ENCODE measurements around the gene STIM1.

Gene STIM1

DNA sequence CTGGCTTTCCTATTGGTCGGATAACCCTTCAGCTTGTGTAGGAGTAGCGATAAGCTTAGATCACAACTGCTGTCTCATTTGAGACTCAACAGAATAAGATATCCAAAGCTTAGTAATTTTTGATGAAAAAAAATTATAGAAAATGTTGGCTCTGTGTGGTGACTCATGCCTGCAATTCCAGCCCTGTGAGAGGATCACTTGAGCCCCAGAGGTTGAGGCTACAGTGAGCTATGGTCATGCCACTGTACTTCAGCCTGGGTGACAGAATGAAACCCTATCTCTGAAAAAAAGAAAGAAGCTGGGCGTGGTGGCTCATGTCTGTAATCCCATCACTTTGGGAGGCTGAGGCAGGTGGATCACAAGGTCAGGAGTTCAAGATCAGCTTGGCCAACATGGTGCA, 183.5 kb downstream of the STIM1 start:
- no peak for DNase-seq (ENCODE audit: low read depth, low spot score)
- CTCF ChIA-PET: interaction anchor here (0.9 to 2.1 kb wide), 4 partner anchors 34 to 191 kb away, joined by 3 to 10 read pairs (median 4); partner anchors contain the start of gene STIM1
- no peak overlapping the region for H3K4me3 ChIP-seq (ENCODE audit: low read depth, low read length)
- POLR2A ChIA-PET: no interaction called here
- TF ChIP-seq CTCF (IDR thresholded peaks at IDR 0.05; ENCODE audit: insufficient read depth, low read length, missing control alignments): no peak

- no peak for TF ChIP-seq CTCF (IDR thresholded peaks at IDR 0.05; ENCODE audit: insufficient read depth, low read length, missing control alignments)
- CTCF ChIA-PET: interaction anchor here (6.3 to 37.2 kb wide), 2 partner anchors 33 to 197 kb away, joined by 29 to 1868 read pairs; partner anchors contain the start of genes RHOG and STIM1
- no peak overlapping the region for H3K4me3 ChIP-seq (ENCODE audit: low read depth, low read length)
- DNase-seq (ENCODE audit: low read depth, low spot score): no peak
- POLR2A ChIA-PET: no interaction called here
Observed at GRCh38 chr11:4040461-4040860, 185.0 kb downstream of the STIM1 start.

- CTCF ChIA-PET: interaction anchor here (0.9 to 37.2 kb wide), 3 partner anchors 23 to 199 kb away, joined by 4 to 1868 read pairs (median 29); partner anchors contain the start of genes RHOG and STIM1
Observed at GRCh38 chr11:4041731-4042391, 186.4 kb downstream of the STIM1 start.

DNA sequence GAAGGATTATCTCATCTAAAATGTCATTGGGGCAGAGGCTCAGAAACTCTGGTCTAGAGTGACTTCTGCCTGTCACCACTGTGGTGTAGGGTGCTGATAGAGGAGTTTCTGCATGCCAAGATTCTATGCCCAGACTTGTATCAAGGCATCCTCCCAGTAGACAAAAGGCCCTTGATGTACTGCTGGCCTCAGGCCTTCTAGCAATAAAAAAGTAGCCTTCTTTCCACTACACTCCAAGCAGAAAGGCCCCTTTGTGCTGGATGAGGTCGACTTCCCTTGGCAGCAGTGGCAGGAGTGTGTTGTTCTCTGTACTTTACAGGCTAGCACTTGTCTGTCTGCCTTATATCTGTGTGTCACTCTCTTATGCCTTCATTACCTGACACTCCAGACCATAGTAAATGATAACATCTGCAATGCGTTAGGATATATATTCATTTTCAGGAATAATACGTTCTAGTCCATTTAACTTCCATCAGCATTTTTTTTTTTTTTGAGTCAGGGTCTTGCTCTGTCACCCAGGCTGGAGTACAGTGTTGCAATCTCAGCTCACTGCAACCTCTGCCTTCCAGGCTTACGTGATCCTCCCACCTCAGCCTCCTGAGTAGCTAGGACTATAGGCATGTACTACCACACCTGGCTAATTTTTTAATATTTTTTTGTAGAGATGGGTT, 189.6 kb downstream of the STIM1 start:
- TF ChIP-seq CTCF (IDR thresholded peaks at IDR 0.05; ENCODE audit: insufficient read depth, low read length, missing control alignments): no peak
- POLR2A ChIA-PET: no interaction called here
- DNase-seq (ENCODE audit: low read depth, low spot score): no peak
- no peak overlapping the region for H3K4me3 ChIP-seq (ENCODE audit: low read depth, low read length)
- CTCF ChIA-PET: interaction anchor here (1.2 to 37.2 kb wide), 3 partner anchors 28 to 202 kb away, joined by 3 to 1868 read pairs (median 29); partner anchors contain the start of genes RHOG and STIM1

More at GRCh38 chr11:4041731-4042391, 186.4 kb downstream of the STIM1 start:
- no peak for TF ChIP-seq CTCF (IDR thresholded peaks at IDR 0.05; ENCODE audit: insufficient read depth, low read length, missing control alignments)
- no peak overlapping the region for H3K4me3 ChIP-seq (ENCODE audit: low read depth, low read length)
- DNase-seq (ENCODE audit: low read depth, low spot score): no peak
- POLR2A ChIA-PET: no interaction called here

GRCh38 chr11:4048340-4048739, 192.9 kb downstream of the STIM1 start:
- ChIA-PET CTCF (interaction anchor here (2.8 to 37.2 kb wide), 2 partner anchors 24 to 205 kb away, joined by 10 to 1868 read pairs; partner anchors contain the start of genes RHOG and STIM1), POLR2A (no interaction called here)
- no peak for DNase-seq (ENCODE audit: low read depth, low spot score)
- no peak for TF ChIP-seq CTCF (IDR thresholded peaks at IDR 0.05; ENCODE audit: insufficient read depth, low read length, missing control alignments)
- H3K4me3 ChIP-seq (ENCODE audit: low read depth, low read length): no peak overlapping the region

- ChIA-PET POLR2A (no interaction called here), CTCF (interaction anchor here (1.2 to 37.2 kb wide), 3 partner anchors 9 to 206 kb away, joined by 5 to 1868 read pairs (median 10); partner anchors contain the start of genes RHOG and STIM1)
- TF ChIP-seq CTCF (IDR thresholded peaks at IDR 0.05; ENCODE audit: insufficient read depth, low read length, missing control alignments): no peak
- DNase-seq (ENCODE audit: low read depth, low spot score): no peak
- H3K4me3 ChIP-seq (ENCODE audit: low read depth, low read length): no peak overlapping the region
Observed at GRCh38 chr11:4049006-4049405, 193.5 kb downstream of the STIM1 start.
